Upper lobe of left lung (tissue), 4 donors: ENCODE measurements around the gene DICER1.

Experiments
- CTCF ChIP-seq, 6 experiments: fragments of 450-650 bp in 4 of 6; fragments of 200-600 bp in 2 of 6; sonication (generic) in 2 of 6; IDR thresholded peaks; one replicate each; pipeline ENCODE4 v1.5.1; 2016 to 2019; ENCODE audit warnings: antibody characterized with exemption in 6 of 6
- EP300 ChIP-seq, 4 donors: sonication (generic); formaldehyde crosslinking; IDR thresholded peaks; one replicate each; pipeline ENCODE4 v1.5.1; 2017; ENCODE audit warnings: antibody characterized with exemption in 4 of 4, control low read depth in 2 of 4
- POLR2A ChIP-seq, 4 donors: fragments of 450-650 bp; IDR thresholded peaks; one replicate each; pipeline ENCODE4 v1.5.1; 2016 to 2017; ENCODE audit warnings: antibody characterized with exemption in 4 of 4, mild to moderate bottlenecking in 2 of 4

GRCh38 chr14:95137164-95137803 is 20.0 kb downstream of the DICER1 start:
- TF ChIP-seq POLR2A (IDR thresholded peaks at IDR 0.05) (no peak), EP300 (IDR thresholded peaks at IDR 0.05) (no peak), CTCF (IDR thresholded peaks at IDR 0.05) (no peak)
